MG63 (cell line): ENCODE results near the gene GFPT2. TPM values are rescaled to one million over a fixed set of nuclear protein-coding genes. Genes with fewer than 3 reads are reported as not detected.
A peak's percentile ranks its signal among the peaks of the same experiment; 100 is the strongest.
"Not testable (repeated sequence)": the region's sequence is repeated elsewhere in the genome, so short reads cannot be mapped to it uniquely, and the experiment has no call there.

Experiments used
- DNase-seq: peaks from one replicate; pipeline ENCODE4 v3.0.0-alpha.2; 2020
- H3K27me3 ChIP-seq: fragments of 250-450 bp; sonication (Bioruptor Pico); 2 replicates; pipeline ENCODE4 v1.5.1; 2020; ENCODE audit warnings: mild to moderate bottlenecking, moderate library complexity
- H3K36me3 ChIP-seq: fragments of 250-450 bp; sonication (Bioruptor Pico); 2 replicates; pipeline ENCODE4 v1.5.1; 2020; ENCODE audit warnings: mild to moderate bottlenecking, moderate library complexity
- H3K4me3 ChIP-seq: fragments of 250-450 bp; sonication (Bioruptor Pico); 2 replicates; pipeline ENCODE4 v1.5.1; 2020; ENCODE audit warnings: mild to moderate bottlenecking, moderate library complexity
- H3K9me3 ChIP-seq: fragments of 250-450 bp; sonication (Bioruptor Pico); 2 replicates; pipeline ENCODE4 v1.5.1; 2020; ENCODE audit warnings: mild to moderate bottlenecking, moderate library complexity
- total RNA-seq: library from RNA; depleted of rRNA; stranded (reverse); fragments of >200 nt; shearing (Covaris generic); gene quantifications from 2 replicates; pipeline ENCODE4 v1.2.3, GENCODE V29; 2014; ENCODE audit warnings: low replicate concordance

The GFPT2 gene
- total RNA-seq, 1 experiment from 2014 or later = 3.7 TPM

- H3K36me3 ChIP-seq = no peaks in the 10 kb centered on the region
- DNase-seq = no peak
- H3K27me3 ChIP-seq = no peaks in the 10 kb centered on the region
- no peak overlapping the region for H3K4me3 ChIP-seq
- H3K9me3 ChIP-seq = no peaks in the 10 kb centered on the region
These were observed 47.7 kb downstream of the GFPT2 start for GRCh38 chr5:180305481-180305880.

GRCh38 chr5:180304431-180305375 is 48.4 kb downstream of the GFPT2 start:
- Histone ChIP-seq H3K4me3 (no peak overlapping the region), H3K27me3 (no peaks in the 10 kb centered on the region), H3K9me3 (no peaks in the 10 kb centered on the region), H3K36me3 (no peaks in the 10 kb centered on the region)
- DNase-seq = no peak

GRCh38 chr5:180304016-180304292 is 49.2 kb downstream of the GFPT2 start:
- DNase-seq = no peak
- H3K4me3 ChIP-seq = no peak overlapping the region
- no peaks in the 10 kb centered on the region for H3K9me3 ChIP-seq
- H3K36me3 ChIP-seq = no peaks in the 10 kb centered on the region
- H3K27me3 ChIP-seq = no peaks in the 10 kb centered on the region

- no peak for DNase-seq
- Histone ChIP-seq H3K36me3 (no peaks in the 10 kb centered on the region), H3K4me3 (no peak overlapping the region), H3K9me3 (no peaks in the 10 kb centered on the region), H3K27me3 (no peaks in the 10 kb centered on the region)
These were observed 49.7 kb downstream of the GFPT2 start for GRCh38 chr5:180303226-180304015.

GRCh38 chr5:180302256-180302655 is 50.9 kb downstream of the GFPT2 start:
- Histone ChIP-seq H3K36me3 (no peaks in the 10 kb centered on the region), H3K27me3 (no peaks in the 10 kb centered on the region), H3K4me3 (no peak overlapping the region), H3K9me3 (no peaks in the 10 kb centered on the region)
- DNase-seq = no peak

GRCh38 chr5:180301253-180301652 is 51.9 kb downstream of the GFPT2 start:
- Histone ChIP-seq H3K9me3 (no peaks in the 10 kb centered on the region), H3K36me3 (no peaks in the 10 kb centered on the region), H3K27me3 (no peaks in the 10 kb centered on the region), H3K4me3 (no peak overlapping the region)
- DNase-seq = no peak

GRCh38 chr5:180299526-180299925 is 53.6 kb downstream of the GFPT2 start:
- Histone ChIP-seq H3K4me3 (no peak overlapping the region), H3K27me3 (no peaks in the 10 kb centered on the region), H3K36me3 (peaks cover 7% of the 10 kb centered on the region), H3K9me3 (no peaks in the 10 kb centered on the region)
- DNase-seq = no peak

GRCh38 chr5:180299014-180299413 is 54.1 kb downstream of the GFPT2 start:
- not testable (repeated sequence) for H3K36me3 ChIP-seq, H3K27me3 ChIP-seq, H3K4me3 ChIP-seq, DNase-seq, H3K9me3 ChIP-seq

- no peaks in the 10 kb centered on the region for H3K9me3 ChIP-seq
- no peaks in the 10 kb centered on the region for H3K27me3 ChIP-seq
- peaks cover 11% of the 10 kb centered on the region for H3K36me3 ChIP-seq
- DNase-seq = no peak
- no peak overlapping the region for H3K4me3 ChIP-seq
These were observed 55.4 kb downstream of the GFPT2 start for GRCh38 chr5:180297587-180298282.

GRCh38 chr5:180296771-180297170 is 56.4 kb downstream of the GFPT2 start:
- DNase-seq = peak; percentile 31
- Histone ChIP-seq H3K4me3 (no peak overlapping the region), H3K9me3 (no peaks in the 10 kb centered on the region), H3K36me3 (peaks cover 11% of the 10 kb centered on the region), H3K27me3 (no peaks in the 10 kb centered on the region)

GRCh38 chr5:180294913-180295555 is 58.1 kb downstream of the GFPT2 start:
- no peaks in the 10 kb centered on the region for H3K27me3 ChIP-seq

GRCh38 chr5:180294411-180294810 is 58.7 kb downstream of the GFPT2 start:
- Histone ChIP-seq H3K4me3 (no peak overlapping the region), H3K36me3 (peaks cover 18% of the 10 kb centered on the region)
- no peak for DNase-seq

More at GRCh38 chr5:180294913-180295555, 58.1 kb downstream of the GFPT2 start:
- Histone ChIP-seq H3K4me3 (no peak overlapping the region), H3K36me3 (peaks cover 15% of the 10 kb centered on the region), H3K9me3 (no peaks in the 10 kb centered on the region)
- no peak for DNase-seq

GRCh38 chr5:180291943-180292831 is 60.9 kb downstream of the GFPT2 start, which contains the start of gene MAPK9:
Gene MAPK9, minus strand, starts transcription at chr5:180292083. Its CDS starts 11,522 bp downstream, at chr5:180280561.
- DNase-seq = peak; percentile 91
- H3K9me3 ChIP-seq = no peaks in the 10 kb centered on the region
- peak within 1 kb of the TSS; percentile 96 for H3K4me3 ChIP-seq
- peaks cover 31% of the 10 kb centered on the region for H3K36me3 ChIP-seq
- H3K27me3 ChIP-seq = no peaks in the 10 kb centered on the region

More at GRCh38 chr5:180294411-180294810, 58.7 kb downstream of the GFPT2 start:
- no peaks in the 10 kb centered on the region for H3K27me3 ChIP-seq
- no peaks in the 10 kb centered on the region for H3K9me3 ChIP-seq

- Histone ChIP-seq H3K27me3 (no peaks in the 10 kb centered on the region), H3K4me3 (peak overlapping the region; percentile 86), H3K9me3 (peaks cover 4% of the 10 kb centered on the region; the same call in 1 of the 2 replicates), H3K36me3 (peaks cover 39% of the 10 kb centered on the region)
- DNase-seq = peak; percentile 34
These were observed 61.7 kb downstream of the GFPT2 start for GRCh38 chr5:180291234-180291940.
